Activated CD4-positive, alpha-beta T cell treated with anti-CD3 and anti-CD28 coated beads for 1 hour (primary cell): ENCODE data around the gene HOGA1.

Source experiments
- DNase-seq: peaks from one replicate; pipeline ENCODE4 v3.0.0-alpha.2; 2020

The HOGA1 gene

GRCh38 chr10:97651773-97652172 is 67.6 kb downstream of the HOGA1 start:
- DNase-seq = no peak

DNA sequence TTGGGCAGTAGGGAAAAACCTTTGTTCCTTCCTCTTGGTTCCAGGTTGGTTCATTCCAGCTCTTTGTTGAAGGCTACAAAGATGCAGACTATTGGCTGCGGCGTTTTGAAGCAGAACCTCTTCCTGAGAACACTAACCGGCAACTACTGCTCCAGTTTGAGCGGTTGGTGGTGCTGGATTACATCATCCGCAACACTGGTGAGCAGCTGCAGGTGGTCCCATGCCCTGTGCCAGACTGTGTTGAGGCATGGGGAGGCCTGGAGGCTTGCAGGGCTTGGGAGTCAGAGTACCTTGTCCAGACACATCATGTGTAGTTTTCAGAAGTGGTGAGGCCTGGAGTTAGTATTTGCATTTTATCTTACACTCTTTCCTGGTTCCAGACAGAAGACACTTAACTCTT is 72.6 kb downstream of the HOGA1 start:
- DNase-seq = no peak

DNA sequence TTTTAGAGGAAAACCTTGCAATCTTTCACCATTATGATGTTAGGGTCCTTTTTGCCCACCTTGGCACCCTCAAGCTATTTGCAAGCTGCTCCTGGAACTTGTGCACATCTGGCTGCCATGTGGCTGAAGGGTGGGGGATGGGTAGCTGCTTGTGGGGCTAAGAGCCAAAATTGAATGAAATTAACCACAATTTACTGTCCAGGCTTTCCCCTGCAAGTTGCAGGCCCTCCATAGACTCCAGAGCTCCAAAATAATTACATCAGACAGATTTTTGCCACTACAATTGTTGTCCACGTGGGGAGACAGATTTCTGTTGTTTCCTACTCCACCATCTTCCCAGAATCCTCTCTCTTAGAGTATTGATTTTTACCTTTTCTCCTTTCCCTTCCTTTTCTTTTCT is 75.4 kb downstream of the HOGA1 start:
- no peak for DNase-seq
